RPMI8226 (cell line): Measurements from ENCODE around the gene OTOP2.

Source experiments
- DNase-seq: peaks from one replicate; pipeline ENCODE4 v3.0.0-alpha.2; 2015

The OTOP2 gene, protein sequence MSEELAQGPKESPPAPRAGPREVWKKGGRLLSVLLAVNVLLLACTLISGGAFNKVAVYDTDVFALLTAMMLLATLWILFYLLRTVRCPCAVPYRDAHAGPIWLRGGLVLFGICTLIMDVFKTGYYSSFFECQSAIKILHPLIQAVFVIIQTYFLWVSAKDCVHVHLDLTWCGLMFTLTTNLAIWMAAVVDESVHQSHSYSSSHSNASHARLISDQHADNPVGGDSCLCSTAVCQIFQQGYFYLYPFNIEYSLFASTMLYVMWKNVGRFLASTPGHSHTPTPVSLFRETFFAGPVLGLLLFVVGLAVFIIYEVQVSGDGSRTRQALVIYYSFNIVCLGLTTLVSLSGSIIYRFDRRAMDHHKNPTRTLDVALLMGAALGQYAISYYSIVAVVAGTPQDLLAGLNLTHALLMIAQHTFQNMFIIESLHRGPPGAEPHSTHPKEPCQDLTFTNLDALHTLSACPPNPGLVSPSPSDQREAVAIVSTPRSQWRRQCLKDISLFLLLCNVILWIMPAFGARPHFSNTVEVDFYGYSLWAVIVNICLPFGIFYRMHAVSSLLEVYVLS

DNA sequence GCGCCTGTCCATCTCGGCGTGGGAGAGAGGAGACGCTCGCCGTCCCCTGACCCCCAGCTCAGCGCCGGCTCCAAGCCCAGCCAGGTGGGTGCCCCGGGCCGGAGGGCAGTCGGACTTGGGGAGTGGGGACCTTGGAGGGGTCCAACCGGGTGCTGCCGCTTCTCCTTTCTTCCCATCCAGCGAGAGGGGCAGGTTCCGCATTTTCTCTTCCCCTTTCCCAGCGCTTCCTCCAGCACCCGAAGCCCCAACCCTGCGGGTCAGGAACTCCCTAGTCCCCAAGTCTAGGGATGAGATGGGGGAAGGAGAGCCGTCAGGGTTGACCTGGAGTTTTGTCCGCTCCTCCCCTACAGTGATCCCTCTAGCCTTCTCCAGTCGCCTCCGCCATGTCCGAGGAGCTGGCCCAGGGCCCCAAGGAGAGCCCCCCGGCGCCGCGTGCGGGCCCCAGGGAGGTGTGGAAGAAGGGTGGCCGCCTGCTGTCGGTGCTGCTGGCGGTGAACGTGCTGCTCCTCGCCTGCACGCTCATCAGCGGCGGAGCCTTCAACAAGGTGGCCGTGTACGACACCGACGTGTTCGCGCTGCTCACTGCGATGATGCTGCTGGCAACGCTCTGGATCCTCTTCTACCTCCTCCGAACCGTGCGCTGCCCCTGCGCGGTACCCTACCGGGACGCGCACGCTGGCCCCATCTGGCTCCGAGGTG is at the start of gene OTOP2:
OTOP2 (plus strand) TSS at position 24 of the 699 bp plus-strand sequence; CDS start at position 384, 360 bp downstream.
- peak; percentile 22 for DNase-seq

DNA sequence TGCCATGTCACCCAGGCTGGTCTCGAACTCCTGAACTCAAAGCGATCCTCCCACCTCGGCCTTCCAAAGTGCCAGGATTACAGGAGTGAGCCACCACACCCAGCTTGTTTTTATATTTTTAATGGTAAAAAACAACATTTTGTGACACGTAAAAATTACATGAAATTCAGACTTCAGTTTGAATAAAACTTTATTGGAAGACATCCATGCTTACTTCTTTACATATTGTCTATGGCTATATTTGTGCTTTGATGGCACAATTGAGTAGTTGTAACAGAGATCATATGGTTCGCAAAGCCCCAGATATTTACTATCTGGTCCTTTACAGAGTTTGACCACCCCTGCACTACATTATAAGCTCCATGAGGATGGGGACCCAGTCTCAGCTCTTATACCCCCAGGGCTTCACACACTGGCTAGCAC is 49.4 kb upstream of the OTOP2 start:
- no peak for DNase-seq

DNA sequence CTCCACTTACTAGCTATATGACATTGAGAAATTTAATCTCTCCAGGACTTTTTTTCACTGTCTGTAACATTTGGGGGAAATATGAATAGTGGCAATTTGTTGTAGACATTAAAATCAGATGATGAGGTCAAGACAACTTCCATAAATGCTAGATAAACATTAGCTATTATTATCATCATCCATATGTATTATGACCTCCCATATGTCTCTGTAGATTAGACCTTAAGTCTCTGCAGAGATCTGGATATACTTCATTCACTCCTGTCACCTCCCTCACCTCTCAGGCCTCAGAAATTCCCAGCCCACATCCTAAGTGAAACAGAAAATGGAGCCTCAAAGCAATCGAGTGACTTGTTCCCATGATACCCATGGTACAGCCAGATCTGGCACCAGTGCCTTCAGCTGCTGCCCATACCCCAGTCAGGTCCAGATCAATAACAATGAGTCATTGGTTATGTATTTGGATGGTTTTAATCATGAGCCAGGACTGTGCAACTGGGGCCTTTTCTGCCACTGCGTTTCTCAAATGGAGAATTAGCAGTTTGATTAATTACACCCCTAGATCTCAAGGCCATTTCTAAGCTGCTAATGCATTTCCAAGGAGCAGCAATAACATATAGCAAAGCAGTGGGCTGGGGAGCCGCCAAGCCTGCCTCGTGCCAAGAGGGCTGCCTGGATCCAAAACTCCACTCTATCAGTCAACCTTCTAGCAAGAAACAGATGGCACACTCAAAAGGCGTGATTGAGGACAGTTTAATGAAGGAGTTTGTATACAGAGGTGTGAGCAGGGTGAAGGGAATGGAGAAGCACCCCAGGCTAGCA is 48.7 kb upstream of the OTOP2 start:
- DNase-seq: no peak

DNA sequence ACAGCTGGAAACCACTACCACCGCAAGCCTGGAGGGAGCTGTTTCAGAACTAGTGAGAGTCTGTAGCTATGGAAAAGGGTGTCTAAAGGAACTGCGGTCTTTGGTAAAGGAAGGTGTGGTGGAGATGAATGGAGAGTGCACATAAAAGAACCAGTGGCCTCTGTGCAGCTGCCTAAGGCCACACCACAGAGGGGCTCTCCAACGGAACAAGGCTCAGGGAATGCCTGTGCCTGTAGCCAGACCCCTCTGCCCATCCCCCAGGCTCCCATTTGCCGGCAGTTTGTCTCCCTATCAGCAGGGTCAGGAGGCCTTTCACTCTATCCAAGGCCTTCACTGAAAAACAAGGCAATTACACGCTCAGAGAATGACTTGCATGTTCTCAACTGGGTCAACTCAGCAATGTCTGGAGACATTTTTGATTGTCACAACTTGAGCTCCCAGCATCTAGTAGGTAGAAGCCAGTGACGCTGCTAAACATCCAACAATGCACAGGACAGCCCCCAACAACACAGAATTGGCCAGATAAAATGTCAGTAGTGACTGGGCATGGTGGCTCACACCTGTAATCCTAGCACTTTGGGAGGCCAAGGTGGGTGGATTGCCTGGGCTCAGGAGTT is 48.0 kb upstream of the OTOP2 start:
- DNase-seq: no peak

DNA sequence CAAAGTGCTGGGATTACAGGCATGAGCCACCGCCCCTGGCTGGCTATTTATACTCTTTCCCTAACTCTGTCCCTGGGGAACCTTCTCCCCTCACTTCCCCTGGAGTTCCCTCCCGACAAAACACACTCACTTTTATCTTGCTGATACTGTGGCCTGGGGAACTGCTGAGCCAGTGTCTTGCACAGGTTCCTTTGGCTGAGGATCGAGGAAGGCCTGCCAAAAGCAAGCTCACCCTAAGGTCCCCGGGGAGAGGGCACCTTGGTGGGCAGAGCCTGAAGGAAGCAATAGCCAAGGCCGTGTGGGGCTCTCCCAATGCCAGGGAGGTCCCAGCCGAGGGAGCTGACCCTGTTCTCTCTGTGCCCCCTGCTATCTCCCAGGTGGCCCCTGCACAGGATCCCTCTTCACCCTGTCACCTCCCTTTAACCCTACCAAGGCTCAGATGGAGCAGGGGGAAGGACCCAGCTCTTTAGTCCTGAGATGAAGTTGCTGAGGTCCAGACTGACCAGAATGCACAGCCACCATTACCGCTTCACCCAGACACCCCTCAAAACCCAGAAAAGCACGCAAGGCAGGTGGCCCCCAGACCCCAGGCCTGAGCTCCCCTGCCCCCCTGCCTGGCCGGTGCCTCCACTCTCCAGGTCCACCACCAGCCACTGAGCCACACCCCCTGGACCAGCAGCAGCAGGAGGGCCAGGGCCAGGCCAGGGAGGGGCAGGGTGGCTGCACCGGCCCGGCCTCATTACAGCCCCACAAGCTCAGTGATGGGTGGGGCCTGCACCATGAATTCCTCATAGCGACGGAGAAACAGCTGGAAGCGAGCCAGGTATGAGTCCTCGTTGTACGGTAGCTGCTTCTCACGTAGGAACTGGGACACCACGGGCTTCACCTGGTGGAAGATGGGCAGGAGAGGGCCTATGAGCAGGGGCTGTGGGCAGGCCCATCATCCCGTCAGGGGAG is 46.2 kb upstream of the OTOP2 start:
- DNase-seq: no peak

DNA sequence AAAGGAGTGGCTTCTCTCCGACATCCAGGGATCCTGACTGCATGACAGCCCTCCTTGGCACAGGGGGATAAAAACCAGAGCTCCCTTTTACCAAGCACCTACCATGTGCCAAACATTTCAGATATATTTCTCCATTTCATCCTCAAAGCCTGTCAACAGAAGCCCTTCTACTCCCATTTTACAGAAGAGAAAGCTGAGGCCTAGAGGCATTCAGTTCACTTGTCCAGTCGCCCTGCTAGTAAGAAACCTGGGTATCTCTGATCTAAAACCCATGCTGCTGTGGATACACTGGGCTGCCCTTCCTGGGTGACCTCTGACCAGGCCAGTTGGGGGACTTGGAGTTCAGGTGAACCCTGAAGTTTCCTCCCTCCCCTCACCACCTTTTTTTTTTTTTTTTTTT is 45.4 kb upstream of the OTOP2 start:
- DNase-seq: no peak

DNA sequence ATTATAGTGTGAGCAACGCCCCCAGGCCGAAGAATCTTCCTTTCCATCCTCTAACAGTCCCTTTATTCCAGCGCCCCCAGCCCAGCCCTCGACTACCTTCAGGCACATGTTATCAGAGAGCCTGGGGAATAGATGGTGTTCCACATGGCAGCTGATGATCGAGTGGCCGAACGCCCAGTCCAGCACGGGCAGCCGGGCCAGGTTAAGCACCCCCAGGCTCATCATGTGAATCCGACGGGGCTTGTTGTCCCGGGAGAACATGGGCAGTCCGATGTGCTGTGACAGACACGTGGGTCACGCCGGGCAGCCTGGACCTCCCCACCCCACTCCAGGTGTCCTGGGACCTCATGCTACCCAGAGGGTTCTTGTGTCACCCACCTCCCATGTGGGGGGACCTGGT is 44.8 kb upstream of the OTOP2 start:
- DNase-seq: no peak

DNA sequence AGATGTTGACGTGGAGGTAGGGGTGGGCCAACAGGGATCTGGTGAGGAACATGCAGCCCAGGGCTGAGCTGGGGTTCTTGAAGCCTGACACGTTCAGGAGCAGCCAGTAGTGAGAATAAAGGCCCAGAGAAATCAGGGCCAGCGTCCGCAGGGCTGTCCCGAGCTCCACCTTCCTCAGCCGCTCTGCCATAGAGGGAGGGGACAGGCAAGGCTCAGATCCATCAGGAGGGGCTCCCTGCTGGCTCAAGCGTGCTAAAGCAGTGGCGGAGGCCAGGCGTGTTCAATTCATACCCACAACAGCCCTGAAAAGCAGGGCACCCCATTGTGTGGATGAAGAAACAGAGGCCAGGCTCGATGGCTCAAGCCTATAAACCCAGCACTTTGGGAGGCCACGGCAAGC is 43.0 kb upstream of the OTOP2 start:
- DNase-seq: no peak

DNA sequence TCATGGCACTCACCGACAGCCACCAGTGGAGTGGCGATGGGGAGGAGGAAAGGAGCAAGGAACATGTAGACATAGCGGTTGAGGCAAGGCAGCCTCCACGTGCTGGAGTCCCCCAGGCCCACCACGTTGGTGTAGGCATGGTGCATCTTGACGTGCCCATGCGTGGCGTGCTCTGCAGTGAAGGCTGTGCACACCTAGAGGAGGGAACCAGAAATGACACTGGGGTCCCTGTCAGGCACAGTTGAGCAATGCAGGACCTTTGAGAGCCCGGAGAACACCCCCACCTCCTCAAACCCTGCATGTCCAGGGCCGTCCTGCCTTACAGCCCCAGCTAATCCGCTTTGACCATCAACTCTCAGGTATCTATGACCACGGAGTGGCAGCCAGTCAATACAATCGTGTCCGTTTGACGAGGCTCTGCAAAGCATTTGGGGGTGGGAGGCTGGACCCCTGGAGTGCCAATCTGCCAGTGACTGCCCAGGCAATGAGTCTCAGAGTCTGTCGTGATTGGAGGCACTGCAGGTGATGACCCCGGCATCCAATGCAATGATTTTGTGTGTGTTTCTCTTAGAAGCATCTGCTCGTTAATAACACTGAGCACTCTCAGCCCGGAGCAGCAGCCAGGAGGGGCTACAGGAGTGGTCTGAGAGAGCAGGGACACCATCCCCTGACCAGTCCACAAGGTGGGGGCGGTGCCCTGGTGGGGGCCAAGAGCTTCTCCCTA is 41.4 kb upstream of the OTOP2 start:
- DNase-seq: no peak

DNA sequence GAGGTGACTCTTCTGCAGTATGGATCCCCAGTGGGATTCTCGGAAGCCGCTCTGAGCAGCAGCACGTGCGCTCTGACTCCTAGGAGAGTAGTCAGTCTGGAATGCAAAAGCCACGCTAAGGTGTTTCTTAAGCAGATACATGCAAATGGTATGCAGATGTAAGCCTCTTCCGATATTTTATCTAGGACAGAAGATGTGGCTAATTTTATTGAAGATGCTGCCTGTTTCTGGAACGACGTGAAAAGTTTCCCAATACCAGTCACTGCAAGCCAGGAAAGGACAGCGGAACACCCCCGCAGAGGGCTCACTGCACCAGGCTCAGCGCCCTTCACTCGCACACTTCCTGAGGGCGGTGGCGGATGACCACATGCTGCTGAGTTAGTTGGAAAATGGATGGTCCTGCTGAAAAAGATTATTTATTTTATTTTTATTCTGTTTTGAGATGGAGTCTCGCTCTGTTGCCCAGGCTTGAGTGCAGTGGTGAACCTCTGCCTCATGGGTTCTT is 40.8 kb upstream of the OTOP2 start:
- no peak for DNase-seq

DNA sequence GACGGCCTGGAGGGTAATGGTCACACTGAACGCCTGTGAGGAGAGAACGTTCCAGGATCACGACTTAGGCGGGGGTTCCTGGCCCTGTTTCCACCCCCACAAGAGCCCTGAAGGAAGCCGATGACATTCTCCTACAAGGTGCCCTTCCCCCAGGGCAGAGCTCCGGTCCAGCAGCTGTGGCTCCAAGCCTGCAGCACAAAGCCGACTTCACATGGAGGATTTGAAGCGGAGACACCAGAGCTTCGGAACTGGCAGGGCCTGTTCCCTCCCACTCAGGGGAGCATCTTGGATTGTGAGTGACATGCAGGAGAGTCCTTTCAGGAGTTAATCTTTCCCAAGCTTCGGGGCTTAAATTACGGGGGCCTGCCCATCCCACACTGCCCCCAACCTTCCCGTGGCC is 35.6 kb upstream of the OTOP2 start:
- DNase-seq: no peak

DNA sequence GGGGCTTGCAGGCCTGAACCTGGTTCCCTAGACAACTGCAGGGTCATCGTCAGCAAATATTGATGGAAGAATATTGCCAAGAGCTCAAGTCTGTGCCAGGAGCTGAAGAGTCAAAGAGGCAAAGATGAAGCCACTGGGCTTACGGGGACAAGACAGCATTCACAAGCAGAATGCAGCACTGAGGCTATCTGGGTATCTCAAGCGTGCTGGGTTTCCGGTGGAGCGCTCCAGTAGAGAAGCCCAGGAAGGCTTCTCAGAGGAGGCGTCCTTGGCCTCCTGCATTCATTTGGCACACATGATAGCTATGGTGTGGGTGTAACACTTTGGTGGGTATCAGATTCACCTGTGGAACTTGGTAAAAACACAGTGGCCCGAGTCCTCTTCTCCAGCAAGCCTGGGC is 33.5 kb upstream of the OTOP2 start:
- DNase-seq: no peak

DNA sequence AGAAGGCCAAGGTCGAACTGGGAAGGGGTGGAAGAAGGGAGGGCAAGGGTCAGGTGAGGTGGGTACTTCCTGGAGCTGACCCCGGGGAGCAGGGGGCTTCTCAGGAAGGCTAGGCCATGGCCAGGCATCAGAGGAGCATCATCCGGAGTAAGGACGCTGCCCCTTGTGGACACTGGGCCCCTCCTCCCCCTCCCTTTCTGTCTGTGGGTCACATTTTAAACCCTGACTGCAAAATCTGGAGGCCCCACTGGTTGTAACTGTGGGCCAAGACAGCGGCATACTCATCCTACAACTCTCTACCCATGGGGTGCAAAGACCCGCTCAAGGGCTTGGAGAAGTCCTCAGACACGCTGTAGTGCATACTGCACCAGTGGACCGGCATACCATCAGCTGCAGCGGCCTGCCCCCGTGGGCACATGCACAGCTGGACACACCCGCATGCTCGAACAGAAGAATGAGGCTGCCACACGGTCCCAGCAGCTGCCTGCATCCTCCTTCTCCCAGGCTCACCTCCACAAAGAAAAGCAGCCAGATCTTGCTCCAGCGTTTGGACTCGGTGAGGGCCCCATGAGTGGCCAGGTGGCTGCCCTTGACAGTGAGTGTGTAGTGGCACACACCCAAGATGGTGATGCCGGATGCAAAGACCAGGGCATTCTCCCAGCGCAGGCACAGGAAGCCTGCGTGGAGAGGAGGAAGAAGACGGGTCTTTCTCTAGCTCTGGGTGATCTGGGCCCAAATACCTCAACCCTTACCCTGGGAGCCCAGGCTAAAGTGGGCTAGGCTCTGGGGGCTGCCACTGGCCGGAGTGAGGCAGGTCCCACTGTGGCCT is 31.8 kb upstream of the OTOP2 start:
- no peak for DNase-seq

DNA sequence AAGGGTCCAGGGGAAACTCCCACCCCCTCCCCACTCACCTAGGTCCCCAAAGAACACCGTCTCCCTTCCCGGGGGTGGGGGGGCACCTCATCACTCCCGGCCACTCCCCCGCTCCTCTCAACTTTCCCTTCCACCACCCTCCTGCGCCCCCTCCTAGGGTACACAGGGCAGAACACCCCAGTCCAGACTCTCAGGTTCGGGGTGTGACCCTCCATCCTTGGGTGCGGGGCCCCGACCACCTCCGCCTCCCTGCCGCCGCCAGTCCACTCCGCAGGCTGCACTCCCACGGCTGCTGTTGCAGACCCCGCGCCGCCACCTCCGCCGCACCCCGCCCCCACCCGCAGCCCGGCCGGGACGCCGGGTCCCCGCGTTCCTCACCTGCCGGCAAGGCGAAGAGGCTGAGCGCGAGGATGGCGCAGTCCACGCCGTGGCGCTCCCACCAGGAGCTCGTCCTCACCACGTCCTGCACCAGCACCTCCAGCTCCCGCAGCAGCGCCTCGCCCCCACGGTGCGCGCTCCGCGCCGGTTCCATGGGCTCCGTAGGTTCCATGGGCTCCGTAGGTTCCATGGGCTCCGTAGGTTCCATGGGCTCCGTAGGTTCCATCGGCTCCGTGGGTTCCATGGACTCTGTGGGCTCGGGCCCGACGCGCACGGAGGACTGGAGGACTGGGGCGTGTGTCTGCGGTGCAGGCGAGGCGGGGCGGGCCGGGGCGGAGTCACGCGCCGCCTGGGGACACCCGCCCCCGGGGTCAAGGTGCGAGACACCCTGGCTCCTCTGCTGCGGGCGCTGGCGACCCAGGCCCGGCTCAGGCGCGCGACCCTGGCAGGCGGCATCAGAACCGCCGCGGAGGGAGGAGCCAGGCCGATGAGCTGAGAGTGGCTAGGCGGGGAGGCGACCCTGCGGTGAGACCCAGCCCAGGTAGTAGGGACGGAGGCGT is 30.8 kb upstream of the OTOP2 start, which contains the start of gene FADS6:
FADS6 (minus strand) TSS at position 660 of the 938 bp plus-strand sequence; CDS start at position 622, 38 bp downstream.
- DNase-seq: no peak

DNA sequence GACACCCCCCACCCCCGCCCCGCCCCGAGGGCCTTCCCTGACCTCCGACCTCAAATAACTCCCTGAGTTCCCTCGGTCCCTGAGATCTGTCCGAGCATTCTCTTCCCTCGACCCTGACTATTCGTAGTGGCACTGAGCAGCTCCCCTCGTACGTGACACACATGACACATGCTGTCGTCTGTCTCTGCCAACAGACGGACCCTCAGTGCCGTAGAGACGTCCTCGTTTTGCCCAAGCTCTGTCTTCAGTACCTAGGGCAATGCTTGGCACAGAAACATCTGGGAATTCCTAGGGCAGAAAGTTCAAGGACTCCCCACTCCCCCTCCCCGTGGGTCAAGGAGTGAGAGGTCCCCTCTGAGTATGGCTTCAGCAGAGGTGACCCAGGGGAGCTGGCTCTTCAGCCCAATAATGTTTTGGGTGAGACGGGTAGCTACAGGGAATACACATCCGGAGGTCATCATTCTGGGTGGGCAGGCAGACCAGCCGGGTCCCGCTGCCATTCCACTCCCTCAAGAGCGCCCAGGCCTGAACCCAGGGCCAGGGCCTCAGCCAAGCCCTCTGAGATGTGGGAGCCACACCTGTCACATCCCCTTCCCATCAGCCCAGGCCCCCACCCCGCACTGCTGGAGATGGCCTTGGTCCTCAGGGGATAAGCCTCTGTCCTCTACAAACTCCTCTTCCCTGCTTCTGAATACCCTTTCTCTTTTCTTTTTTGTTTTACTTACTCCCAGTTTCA is 30.0 kb upstream of the OTOP2 start:
- DNase-seq: no peak

DNA sequence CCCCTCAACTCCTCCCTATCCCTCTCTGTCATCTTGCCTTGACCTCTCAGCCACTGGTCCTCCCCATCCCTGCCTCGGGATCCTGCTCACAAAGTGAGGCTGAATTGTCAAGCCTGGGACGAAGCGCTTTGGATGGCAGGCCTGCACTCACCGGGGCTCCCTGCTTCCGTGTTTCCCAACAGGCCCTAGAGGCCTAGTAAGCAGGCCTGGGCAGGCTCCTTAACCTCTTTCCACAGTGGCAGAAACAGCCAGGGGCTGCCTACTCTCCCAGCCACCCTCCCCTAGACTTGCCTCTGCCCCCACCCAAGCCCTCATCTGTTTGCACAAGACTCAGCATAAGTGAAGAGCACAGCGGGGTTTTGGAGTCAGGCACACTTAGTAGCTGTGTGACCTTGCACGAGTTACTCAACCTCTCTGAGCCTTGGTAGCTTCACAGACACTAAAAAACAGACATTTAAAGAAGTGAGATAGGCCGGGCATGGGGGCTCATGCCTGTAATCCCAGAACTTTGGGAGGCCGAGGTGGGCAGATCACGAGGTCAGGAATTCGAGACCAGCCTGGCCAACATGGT is 25.6 kb upstream of the OTOP2 start:
- no peak for DNase-seq

DNA sequence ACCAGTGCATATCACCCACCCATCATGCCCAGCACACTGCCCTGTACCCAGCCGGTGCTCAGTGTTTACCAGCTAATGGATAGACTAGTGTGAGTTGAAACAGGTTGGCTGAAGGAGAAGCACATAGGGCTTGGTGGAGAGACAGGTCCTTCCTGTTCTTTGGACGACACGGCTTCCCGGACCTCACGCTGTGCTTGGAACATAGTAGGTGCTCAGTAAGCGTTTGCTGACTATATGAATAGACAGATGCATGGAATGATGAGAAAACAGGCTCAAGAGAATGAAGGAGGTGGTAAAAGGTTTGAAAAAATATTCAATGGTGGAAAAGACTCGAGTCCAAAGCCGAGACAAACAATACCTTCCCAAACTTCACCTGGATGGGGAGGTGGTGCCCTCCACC is 23.9 kb upstream of the OTOP2 start:
- no peak for DNase-seq
